ENCODE measurements around the gene STRIT1. TPM values are rescaled to one million over a fixed set of nuclear protein-coding genes. Genes with fewer than 3 reads are reported as not detected.
A peak's percentile ranks its signal among the peaks of the same experiment; 100 is the strongest.

Gene STRIT1
- total and polyA plus RNA-seq, 9 of the 15 experiments (the other 6 are each of a cell fraction or from before 2014, with no cell fraction given): not detected

DNA sequence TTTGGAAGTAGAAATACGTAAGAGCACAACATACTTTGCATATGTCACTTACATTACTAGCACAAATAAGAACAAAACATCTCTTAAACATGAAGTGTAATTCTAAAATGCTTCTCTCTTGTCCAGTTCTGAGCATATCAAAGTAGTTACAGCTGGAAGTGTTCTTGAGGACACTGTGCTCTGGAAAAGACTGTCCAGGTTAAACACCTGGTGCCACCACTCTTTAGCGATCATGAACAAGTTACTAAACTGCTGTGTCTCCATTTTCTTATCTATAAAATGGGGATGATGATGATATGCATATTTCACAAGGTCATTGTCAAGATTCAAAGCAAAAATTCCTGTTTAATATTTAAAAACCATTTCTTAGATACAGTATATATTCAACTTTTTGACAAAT is 790 bp downstream of the STRIT1 start:
- in situ Hi-C loops (cut with MboI): no loop called here
- Histone ChIP-seq H3K9me1 (ENCODE audit: control insufficient read depth, insufficient read depth, low read length) (no peaks in the 10 kb centered on the region), H4K20me1 (replicated peaks; ENCODE audit: control insufficient read depth, insufficient read depth, low read length) (no peaks in the 10 kb centered on the region), H3K4me3 (no peak overlapping the region), H3K4me1 (replicated peaks in 1 of 2; ENCODE audit: control insufficient read depth in 2 of 2, insufficient read depth in 2 of 2, low read length in 2 of 2) (no peaks in the 10 kb centered on the region), H3K27ac (ENCODE audit: extremely low read depth, low read depth, low read length) (no peak overlapping the region), H2AFZ (ENCODE audit: low read depth, low read length) (no peak overlapping the region), H3K79me2 (ENCODE audit: control insufficient read depth, insufficient read depth, low read length) (no peaks in the 10 kb centered on the region), H3K9ac (ENCODE audit: insufficient read depth in 1 of 2, low read depth in 2 of 2, low read length in 2 of 2) (no peak overlapping the region), H3K4me2 (ENCODE audit: insufficient read depth, low read length) (no peak overlapping the region), H3K9me3 (replicated peaks; ENCODE audit: control insufficient read depth, insufficient read depth, low read depth, low read length) (peaks cover 11% of the 10 kb centered on the region), H3K27me3 (ENCODE audit: control insufficient read depth in 2 of 2, insufficient read depth in 2 of 2, low read length in 2 of 2) (no peaks in the 10 kb centered on the region), H3K36me3 (ENCODE audit: control insufficient read depth, insufficient read depth, low read length) (no peaks in the 10 kb centered on the region)
- CTCF ChIA-PET (ENCODE audit: low intra/inter-chr PET ratio): no interaction called here
- ATAC-seq: no peak
- no peak for FAIRE-seq
- no peak for DNase-seq (ENCODE audit: extremely low read depth in 1 of 4, low spot score in 3 of 4)
- whole genome bisulfite sequencing (ENCODE audit: insufficient coverage, low coverage, missing lambda C conversion rate): 83% methylated on average over 2 of the region's 2 CpGs
- TF ChIP-seq ZBTB7A (IDR thresholded peaks at IDR 0.05; ENCODE audit: borderline replicate concordance, control insufficient read depth, low read depth, low read length) (no peak), HNRNPL (IDR thresholded peaks at IDR 0.05; ENCODE audit: low read depth, low read length) (no peak), ZNF232 (CRISPR knock-in tag; IDR thresholded peaks at IDR 0.05) (no peak), ETS2 (tag; IDR thresholded peaks at IDR 0.05; ENCODE audit: borderline replicate concordance, poor library complexity, severe bottlenecking) (no peak), RBM25 (IDR thresholded peaks at IDR 0.05; ENCODE audit: low read depth, low read length, severe bottlenecking) (peak; percentile 33), STAT5A (IDR thresholded peaks at IDR 0.05; ENCODE audit: borderline replicate concordance, low read length) (no peak), ATF7 (IDR thresholded peaks at IDR 0.05) (no peak)
- BruUV-seq (replicated peaks): no TSS peak
- POLR2A ChIA-PET: no interaction called here
- intact Hi-C loops (cut with micrococcal nuclease): no loop called here

DNA sequence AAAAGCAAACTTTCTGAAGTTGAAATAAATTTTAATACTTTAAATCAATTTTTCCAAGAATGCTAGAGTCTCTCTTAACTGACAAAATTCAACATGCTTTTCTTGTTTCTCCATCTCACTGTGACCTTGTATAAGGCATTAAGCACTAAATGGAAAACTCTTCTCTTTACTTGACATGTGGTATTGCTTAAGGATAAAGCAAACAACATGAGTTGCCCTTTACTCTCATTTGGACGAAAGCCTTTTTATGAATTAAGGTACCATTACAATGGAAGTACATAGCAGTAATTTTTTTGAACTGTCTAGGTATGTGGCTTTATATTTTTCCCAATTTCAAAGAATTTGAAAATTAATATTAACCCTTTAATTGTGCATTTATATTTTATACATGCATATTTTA is 1.4 kb downstream of the STRIT1 start:
- no peak for ATAC-seq

More for the DNA sequence above, 1.4 kb downstream of the STRIT1 start:
- no peak overlapping the region for H3K4me2 ChIP-seq (ENCODE audit: insufficient read depth, low read length)
- no peaks in the 10 kb centered on the region for H3K4me1 ChIP-seq (replicated peaks in 1 of 2; ENCODE audit: control insufficient read depth in 2 of 2, insufficient read depth in 2 of 2, low read length in 2 of 2)
- no TSS peak for BruUV-seq (replicated peaks)
- H3K27ac ChIP-seq (ENCODE audit: extremely low read depth, low read depth, low read length): no peak overlapping the region
- H4K20me1 ChIP-seq (replicated peaks; ENCODE audit: control insufficient read depth, insufficient read depth, low read length): no peaks in the 10 kb centered on the region
- ChIA-PET POLR2A (no interaction called here), CTCF (ENCODE audit: low intra/inter-chr PET ratio) (no interaction called here)
- H3K4me3 ChIP-seq: no peak overlapping the region
- FAIRE-seq: no peak
- H3K79me2 ChIP-seq (ENCODE audit: control insufficient read depth, insufficient read depth, low read length): no peaks in the 10 kb centered on the region
- 87% methylated on average over 1 of the region's 1 CpG for WGBS (ENCODE audit: insufficient coverage, low coverage, missing lambda C conversion rate)
- no peaks in the 10 kb centered on the region for H3K9me1 ChIP-seq (ENCODE audit: control insufficient read depth, insufficient read depth, low read length)
- DNase-seq (ENCODE audit: extremely low read depth in 1 of 4, low spot score in 3 of 4): no peak
- H3K9me3 ChIP-seq (replicated peaks; ENCODE audit: control insufficient read depth, insufficient read depth, low read depth, low read length): peaks cover 6% of the 10 kb centered on the region
- in situ Hi-C loops (cut with MboI) (no loop called here), intact Hi-C loops (cut with micrococcal nuclease) (no loop called here)
- no peak for TF ChIP-seq NCOA6 (IDR thresholded peaks at IDR 0.05)
- no peak for TF ChIP-seq FOXP1 (CRISPR knock-in tag; IDR thresholded peaks at IDR 0.05)
- no peak for TF ChIP-seq SLC30A9 (CRISPR knock-in tag; IDR thresholded peaks at IDR 0.05)
- no peaks in the 10 kb centered on the region for H3K36me3 ChIP-seq (ENCODE audit: control insufficient read depth, insufficient read depth, low read length)
- H3K9ac ChIP-seq (ENCODE audit: insufficient read depth in 1 of 2, low read depth in 2 of 2, low read length in 2 of 2): no peak overlapping the region
- H2AFZ ChIP-seq (ENCODE audit: low read depth, low read length): no peak overlapping the region
- H3K27me3 ChIP-seq (ENCODE audit: control insufficient read depth in 2 of 2, insufficient read depth in 2 of 2, low read length in 2 of 2): no peaks in the 10 kb centered on the region
